ENCODE data around the gene SUN2.

DNA sequence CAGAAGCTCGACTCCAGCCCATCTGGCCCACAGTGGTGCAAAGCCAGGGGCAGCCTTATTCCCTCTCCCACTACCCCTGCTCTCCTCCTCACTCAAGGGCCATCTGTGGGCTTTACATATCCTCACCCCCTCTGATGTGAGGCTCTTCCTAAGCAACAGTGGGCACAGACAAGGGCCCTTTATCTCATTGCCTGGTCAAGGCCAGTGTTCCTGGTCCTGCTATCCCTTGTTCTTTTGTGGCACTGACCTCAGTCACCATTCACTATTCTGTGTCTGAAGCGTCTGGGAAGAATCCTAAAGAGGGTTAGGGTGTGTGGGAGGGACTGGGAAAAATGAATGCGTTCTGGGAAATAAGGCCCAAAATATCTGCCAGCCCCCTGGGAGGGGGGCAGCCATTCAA lies 30.8 kb upstream of the SUN2 start:
- TF ChIP-seq, protein P1, sequence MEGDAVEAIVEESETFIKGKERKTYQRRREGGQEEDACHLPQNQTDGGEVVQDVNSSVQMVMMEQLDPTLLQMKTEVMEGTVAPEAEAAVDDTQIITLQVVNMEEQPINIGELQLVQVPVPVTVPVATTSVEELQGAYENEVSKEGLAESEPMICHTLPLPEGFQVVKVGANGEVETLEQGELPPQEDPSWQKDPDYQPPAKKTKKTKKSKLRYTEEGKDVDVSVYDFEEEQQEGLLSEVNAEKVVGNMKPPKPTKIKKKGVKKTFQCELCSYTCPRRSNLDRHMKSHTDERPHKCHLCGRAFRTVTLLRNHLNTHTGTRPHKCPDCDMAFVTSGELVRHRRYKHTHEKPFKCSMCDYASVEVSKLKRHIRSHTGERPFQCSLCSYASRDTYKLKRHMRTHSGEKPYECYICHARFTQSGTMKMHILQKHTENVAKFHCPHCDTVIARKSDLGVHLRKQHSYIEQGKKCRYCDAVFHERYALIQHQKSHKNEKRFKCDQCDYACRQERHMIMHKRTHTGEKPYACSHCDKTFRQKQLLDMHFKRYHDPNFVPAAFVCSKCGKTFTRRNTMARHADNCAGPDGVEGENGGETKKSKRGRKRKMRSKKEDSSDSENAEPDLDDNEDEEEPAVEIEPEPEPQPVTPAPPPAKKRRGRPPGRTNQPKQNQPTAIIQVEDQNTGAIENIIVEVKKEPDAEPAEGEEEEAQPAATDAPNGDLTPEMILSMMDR (IDR thresholded peaks at IDR 0.05), result no peak
- TF ChIP-seq EZH2 (IDR thresholded peaks at IDR 0.05), result no peak
